Loucy (cell line): ENCODE data around the gene GPR156.

Source experiments
- CTCF ChIP-seq: fragments of 200-600 bp; sonication (generic); conservative IDR thresholded peaks from 2 replicates; pipeline ENCODE4 v1.5.1; 2014; ENCODE audit warnings: mild to moderate bottlenecking, antibody characterized with exemption, low read length
- EZH2phosphoT487 ChIP-seq: fragments of 200-600 bp; IDR thresholded peaks from 2 replicates; pipeline ENCODE4 v1.6.1; 2018; ENCODE audit warnings: antibody characterized with exemption, mild to moderate bottlenecking, moderate library complexity, borderline replicate concordance

- TF ChIP-seq CTCF (no peak), EZH2phosphoT487 (no peak)
These were observed 147.5 kb downstream of the GPR156 start for GRCh38 chr3:120137548-120137947.
